HG03280 (cell line): Measurements from ENCODE around the gene CCDC127.
"Not testable (repeated sequence)": the region's sequence is repeated elsewhere in the genome, so short reads cannot be mapped to it uniquely, and the experiment has no call there.

Source experiments
- ATAC-seq: cut with Tn5 transposase; IDR thresholded peaks from one replicate; pipeline ENCODE4 v1.9.1; 2021; ENCODE audit warnings: mild to moderate bottlenecking, moderate library complexity; ENCODE audit not compliant: unreplicated experiment

Gene CCDC127

DNA sequence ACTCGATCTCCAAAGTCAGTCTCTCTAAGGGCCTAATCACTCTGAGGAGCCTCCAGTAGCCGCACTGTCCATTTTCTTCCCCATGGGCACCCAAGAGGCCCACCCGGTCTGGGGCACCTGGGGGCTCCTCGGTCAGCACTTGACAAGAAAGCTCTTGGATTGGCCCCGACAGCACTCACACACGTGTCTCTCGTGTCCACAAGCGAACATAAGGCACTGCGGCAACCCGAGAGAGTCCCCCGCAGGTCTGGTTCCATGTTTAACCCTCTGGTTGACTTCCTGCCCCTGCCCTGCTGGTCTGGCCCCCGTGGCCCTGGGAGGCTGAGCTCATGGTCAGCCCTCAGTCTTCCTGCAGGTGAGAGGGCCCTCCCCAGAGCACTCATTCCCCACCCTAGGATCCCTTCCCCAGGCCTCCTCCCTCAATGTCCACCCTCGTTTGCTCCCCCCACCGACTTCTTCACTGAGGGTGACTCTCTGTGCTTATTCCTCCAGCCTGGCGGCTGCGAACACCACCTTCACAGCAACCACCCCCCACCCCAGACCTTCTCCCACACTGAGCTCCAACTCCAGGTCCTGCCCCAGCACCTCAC, 43.0 kb downstream of the CCDC127 start:
- ATAC-seq = no peak

DNA sequence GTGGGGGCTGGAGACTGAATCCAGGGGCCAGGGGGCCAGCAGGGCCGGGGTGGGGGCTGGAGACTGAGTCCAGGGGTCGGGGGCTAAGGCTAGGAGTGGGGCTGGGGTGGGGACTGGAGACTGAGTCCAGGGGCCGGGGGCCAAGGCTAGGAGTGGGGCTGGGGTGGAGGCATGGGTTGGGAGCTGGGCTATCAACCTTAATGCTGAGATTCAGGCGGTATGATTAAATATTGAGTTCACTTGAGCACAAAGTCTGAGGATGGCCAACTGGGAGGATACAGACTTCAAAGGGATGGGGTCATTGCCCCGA, 43.7 kb downstream of the CCDC127 start:
- no peak for ATAC-seq

DNA sequence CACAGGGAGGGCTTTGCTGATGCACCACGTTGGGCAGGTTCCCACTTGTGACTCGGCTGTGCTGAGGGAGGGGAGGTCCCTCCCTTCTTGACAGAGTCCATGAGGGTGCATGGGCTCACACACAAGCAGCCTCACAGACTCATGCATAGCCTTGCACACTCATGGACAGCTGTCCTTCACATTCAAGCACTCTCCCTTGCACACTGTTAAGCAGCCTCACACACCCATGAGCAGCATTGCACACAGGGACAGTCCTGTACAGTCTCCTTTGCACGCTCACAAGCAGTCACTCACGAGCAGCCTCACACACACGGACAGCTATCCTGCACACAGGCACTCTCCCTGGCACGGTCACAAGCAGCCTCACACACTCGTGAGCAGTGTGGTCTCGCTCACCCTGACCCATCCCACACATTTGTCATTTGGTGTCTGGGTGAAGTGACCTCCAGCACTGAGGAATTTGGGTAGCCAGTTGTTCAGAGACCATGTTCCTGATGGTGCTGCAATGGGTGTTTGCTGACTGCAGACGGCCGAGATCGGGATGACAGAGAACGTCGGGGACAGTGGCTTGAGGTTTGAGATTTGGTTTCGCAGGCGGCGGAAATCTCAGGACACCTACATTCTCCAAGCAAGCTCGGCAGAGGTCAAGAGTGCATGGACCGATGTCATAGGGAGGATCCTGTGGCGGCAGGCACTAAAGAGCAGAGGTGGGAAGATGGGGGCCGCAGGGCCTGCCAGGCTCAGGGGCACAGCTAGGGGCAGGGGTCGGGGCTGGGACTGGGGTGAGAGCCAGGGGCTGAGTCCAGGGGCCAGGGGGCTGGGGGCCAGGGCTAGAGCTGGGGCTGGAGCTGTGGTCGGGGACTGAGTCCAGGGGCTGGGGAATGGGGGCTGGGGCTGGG, 44.3 kb downstream of the CCDC127 start:
- no peak for ATAC-seq

DNA sequence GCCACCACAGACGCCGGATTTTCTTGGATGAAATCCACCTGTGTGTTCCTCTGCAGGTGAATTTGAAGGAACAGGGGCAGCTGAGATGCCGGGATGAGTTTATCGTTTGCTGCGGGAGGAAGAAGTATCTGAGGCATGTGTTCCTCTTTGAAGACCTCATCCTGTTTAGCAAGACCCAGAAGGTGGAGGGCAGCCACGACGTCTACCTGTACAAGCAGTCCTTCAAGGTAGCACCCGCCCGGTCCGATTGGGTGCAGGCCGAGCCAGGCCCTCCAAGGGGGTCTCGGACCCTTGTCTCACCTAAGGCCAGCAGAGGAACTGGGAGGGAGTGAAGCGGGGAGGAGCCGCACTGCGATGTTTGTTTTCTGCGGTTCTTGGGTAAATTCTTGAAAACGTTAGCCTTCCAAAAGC, 45.1 kb downstream of the CCDC127 start:
- no peak for ATAC-seq

DNA sequence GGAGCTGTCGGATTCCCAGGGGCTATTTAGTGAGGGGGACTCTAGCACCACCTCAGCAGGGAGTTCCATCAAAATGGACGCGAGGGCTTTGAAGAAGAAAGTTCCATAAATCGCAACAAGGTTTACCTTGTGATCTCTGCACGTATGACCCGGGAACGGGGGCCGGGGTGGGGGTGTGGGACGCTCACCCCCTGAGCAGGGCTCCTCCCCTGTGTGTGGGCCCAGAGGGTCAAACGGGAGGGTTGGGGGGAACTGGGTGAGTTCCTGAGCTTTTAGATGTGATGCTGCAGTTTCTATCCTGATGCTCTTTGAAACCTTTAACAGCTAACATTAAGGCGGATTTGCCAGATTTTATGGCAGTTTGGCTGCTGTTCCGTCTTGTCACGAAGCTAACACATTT, 45.5 kb downstream of the CCDC127 start:
- ATAC-seq = no peak

DNA sequence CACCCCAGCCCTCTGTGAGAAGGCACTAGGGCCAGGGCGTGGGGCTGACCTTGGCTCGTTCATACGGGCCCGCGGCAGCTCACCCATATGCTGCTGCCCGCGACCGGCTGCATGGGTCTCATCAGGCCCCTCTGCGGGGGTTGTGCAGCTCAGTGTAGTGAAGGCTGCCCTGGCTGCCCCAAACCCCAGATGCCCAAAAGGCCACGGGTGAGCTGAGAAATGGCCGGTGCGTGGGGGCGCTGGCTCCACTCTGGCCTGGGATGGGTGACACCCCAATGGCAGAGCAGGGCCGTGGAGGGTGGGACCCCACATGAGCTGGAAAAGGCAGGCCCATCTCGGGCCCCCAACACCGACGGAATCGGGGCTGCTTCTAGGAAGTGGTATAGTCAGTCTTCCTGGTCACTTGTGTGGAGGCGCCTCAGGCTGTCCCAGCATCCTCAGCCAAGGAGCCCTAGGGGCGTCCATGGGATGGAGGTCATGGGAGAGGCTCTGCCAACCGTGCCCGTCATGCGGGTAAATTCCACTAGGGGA, 46.1 kb downstream of the CCDC127 start:
- ATAC-seq = no peak

DNA sequence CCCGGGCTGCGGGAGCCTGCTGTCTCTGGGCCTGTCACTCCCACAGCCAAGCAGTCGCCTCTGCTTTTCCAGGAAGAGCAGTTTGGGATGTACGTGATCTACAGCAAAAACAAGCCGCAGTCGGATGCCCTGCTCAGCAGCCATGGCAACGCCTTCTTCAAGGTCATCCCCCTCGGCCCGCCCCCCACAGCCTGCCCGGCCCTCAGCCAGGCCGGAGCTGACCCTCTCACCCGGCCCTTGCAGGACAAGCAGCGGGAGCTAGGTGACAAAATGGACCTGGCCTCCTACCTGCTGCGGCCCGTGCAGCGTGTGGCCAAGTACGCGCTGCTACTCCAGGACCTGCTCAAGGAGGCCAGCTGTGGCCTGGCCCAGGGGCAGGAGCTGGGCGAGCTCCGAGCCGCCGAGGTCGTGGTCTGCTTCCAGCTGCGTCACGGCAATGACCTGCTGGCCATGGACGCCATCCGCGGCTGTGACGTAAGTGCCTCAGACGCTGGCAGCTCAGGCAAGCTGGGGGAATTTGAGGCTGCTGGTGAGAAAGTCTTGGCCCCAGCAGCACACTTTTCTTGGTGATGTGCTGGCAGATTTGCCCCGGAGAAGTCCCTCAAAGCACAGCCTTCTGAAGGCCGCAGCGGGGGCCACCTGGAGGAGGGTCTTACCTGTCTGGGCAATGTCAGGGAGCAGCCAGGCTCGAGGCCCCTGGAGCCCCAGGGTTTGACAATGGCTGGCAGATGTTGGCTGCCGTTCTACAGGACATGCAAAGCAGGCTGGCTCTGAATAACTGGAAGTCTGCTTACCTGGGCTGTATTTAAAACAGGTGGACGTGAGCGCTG, 46.8 kb downstream of the CCDC127 start:
- ATAC-seq = no peak

DNA sequence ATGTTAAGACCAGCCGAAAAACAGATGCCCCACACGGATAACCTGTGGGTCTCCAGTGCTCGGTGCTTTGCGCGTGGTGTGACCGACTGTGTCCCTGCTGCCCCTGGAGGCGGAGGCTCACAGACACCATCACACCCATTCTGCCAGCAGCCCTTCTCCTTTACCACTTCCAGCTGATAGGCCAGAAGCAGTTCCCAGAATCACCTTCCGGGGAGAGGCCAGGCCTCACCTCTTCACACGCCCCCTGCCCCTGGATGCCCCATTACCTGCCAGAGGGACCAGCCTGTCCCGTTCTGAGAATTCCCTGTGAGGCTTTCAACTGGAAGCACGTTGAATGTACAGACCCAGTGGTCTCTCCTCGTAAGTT, 48.2 kb downstream of the CCDC127 start:
- no peak for ATAC-seq

DNA sequence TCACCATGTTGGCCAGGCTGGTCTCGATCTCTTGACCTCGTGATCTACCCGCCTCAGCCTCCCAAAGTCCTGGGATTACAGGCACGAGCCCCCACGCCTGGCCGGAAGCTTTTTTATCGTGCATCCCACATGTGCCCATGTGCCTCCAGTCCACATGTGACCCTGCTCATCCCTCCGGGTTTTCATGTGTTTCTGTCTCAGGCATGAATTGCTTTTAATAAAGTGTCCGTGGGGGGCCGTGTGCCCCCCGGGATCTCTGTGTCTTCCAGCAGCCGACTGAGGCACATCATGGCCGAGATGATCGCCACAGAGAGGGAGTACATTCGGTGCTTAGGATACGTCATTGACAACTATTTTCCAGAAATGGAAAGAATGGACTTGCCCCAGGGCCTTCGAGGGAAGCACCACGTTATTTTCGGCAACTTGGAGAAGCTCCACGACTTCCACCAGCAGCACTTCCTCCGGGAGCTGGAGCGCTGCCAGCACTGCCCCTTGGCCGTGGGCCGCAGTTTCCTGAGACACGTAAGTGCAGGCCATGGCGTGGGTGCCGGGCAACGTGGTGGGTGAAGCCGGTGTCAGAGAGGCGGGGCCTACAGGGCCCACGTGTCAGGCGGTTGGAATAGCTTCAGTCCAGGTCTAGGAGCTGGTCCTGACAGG, 48.8 kb downstream of the CCDC127 start:
- no peak for ATAC-seq

DNA sequence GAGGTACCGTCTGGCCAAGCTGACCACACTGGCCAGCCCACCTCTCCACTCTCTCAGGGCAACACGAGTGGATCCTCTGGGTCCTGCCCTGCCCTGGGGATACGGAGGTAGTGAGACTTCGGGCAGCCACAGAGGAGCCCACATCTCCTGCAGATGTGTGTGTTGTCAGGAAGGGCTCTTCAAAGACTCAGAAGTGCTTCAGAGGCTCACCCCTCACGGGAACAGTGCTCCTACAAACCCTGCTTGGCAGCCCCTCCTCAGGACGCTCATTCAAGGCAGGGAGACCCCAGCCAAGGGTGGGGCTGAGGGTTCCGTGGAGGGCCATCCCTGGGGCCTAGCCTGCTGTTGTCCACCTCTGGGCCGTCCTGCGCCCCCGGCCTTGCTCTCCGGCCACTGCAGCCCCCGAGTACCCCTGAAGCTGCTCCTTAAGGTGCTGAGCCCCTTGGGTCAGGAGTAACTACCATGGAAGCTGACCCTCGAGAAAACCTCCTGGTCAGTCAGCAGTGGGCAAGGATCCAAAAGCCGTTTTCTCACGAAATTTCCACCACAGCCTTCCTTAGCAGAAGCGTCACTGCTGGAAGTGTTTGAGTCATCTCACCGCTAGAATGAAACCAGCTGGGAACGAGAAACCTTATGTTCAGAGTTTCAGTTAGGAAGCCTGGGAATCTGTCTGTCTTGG, 49.8 kb downstream of the CCDC127 start:
- no peak for ATAC-seq

DNA sequence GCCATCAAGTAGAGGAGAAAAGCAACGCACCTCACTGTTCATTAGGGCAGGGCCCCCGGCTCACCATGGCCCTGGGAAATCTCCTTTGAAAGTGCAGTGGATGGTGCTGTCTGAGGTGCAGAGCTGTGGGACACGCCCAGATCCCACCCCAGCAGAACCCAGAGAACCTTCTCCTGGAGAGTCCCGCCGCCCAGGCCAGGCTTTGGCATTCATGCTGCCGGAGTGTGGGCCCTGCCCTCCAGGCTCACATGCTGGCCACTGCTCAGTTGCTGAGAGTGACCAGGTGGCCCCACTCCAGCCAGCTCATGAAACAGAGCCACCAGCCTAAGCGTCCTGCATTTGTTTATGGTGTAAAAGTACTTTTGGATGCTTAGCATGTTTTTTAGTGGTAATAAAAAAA, 50.4 kb downstream of the CCDC127 start:
- ATAC-seq = no peak

DNA sequence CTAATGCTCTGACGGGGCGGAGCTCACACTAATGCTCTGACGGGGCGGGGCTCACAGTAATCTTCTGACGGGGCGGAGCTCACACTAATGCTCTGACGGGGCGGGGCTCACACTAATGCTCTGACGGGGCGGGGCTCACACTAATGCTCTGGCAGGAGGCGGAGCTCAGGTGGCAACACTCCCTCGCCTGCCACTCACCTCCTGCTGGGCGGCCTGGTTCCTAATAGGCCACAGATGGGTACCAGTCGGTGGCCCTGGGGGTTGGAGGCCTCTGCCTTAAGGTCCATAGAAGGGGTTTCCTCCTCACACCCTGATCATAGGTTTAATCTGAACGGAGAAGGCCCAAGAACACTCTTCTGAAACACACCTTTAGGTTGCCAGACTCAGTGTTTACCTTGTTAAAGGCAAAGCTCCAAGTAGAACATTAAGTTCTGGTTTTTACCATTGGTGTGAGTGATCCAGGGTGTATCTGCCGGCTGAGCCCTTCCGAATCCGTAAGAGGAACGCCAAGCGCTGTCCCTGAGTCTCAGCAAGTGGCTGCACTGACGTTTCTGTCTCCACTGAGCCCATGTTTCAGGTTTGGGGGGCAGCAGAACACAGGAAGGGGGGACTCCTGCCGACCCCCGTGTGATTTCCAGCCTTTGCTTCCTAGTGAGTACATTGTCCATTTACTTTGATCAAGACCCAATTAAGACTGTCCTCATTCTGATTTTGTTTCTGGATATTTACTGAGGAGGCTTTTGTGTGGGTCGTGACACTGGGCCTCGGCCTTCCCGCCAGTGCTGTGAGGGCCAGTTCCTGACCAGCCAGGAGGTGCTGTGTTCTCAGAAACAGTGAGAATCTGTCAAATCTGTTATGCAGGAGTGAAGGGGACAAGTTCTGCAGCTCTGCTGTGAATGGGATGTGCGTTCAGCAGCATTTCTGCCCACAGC, 51.2 kb downstream of the CCDC127 start:
- no peak for ATAC-seq

DNA sequence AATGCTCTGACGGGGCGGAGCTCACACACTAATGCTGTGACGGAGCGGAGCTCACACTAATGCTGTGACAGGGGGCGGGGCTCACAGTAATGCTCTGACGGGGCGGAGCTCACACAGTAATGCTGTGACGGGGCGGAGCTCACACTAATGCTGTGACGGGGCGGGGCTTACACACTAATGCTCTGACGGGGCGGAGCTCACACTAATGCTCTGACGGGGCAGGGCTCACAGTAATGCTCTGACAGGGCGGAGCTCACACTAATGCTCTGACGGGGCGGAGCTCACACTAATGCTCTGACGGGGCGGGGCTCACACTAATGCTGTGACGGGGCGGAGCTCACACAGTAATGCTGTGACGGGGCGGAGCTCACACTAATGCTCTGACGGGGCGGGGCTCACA, 53.2 kb downstream of the CCDC127 start:
- not testable (repeated sequence) for ATAC-seq

DNA sequence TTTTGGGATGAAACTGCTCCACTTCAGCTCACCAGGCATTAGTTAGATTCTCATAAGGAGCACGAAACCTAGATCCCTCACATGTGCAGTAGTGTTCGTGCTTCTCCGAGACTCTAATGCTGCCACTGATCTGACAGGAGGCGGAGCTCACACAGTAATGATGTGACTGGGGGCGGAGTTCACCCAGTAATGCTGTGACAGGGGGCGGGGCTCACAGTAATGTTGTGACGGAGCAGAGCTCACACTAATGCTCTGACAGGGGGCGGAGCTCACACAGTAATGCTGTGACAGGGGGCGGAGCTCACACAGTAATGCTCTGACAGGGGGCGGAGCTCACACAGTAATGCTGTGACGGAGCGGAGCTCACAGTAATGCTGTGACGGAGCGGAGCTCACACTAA, 53.7 kb downstream of the CCDC127 start:
- no peak for ATAC-seq

DNA sequence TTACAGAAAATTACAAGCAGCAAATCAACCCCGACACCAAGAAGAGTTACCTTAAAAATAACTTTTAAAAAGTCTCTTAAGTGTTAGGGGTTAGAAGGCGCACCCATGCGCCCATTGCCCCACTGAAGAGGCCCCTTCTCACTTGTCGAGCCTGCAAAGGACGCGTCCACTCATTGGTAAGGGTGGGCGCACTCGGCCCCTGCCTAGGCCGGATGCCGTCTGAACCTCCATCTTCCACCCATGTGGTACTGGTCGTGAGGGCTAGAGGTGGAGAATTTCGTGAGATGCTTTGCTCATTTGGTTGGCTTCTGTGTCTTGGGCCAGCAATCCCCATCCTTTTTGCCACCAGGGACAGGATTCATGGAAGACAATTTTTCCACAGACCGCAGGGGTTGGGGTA, 54.1 kb downstream of the CCDC127 start:
- ATAC-seq = no peak

DNA sequence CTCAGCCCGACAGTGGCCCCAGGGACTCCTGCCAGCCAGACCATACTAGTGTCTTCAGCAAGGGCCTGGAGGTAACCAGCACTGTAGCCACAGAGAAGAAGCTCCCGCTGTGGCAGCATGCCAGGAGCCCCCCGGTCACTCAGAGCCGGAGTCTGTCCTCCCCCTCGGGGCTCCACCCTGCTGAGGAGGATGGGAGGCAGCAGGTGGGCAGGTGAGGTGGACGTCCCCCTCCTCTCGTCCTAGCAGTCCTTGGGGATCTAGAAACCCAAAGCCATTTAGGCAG, 54.7 kb downstream of the CCDC127 start:
- no peak for ATAC-seq

DNA sequence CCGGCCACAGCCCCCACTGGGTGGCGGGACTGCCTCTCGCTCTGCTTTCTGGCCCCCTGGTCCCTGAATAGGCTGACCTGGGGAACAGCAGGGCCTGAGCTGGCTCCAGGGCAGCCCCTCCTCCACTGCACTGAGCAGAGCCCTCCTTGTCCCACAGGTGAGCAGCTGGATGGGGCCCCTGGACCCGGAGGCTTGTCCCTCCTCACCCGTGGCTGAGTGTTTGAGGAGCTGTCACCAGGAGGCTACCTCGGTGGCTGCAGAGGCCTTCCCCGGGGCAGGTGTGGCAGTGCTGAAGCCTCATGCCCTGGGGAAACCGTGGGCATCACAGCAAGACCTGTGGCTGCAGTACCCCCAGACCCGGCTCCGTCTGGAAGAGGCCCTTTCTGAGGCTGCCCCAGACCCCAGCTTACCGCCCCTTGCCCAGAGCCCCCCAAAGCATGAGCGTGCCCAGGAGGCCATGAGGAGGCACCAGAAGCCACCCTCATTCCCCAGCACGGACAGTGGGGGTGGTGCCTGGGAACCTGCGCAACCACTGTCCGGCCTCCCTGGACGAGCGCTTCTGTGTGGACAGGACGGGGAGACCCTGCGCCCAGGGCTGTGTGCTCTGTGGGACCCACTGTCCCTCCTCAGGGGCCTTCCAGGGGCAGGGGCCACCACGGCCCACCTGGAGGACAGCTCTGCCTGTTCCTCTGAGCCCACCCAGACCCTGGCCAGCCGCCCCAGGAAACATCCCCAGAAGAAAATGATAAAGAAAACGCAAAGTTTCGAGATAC, 55.2 kb downstream of the CCDC127 start:
- ATAC-seq = no peak

DNA sequence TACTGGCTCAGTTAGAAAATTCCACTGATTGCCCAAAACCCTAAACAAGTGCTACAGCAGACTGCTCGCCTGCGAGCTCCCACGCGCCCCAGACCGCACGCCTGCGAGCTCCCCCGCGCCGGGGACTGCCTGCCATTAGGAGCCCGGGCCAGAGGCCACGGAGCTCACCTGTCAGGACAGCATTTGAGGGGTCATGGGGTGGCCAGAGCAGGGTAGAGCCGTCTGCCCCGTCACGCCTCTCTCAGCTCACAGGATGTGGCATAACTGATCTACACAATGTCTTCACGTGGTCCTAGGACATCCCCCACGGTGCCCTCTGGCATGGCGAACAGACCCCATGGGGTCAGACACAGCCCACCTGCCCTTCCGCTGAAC, 55.8 kb downstream of the CCDC127 start:
- no peak for ATAC-seq

DNA sequence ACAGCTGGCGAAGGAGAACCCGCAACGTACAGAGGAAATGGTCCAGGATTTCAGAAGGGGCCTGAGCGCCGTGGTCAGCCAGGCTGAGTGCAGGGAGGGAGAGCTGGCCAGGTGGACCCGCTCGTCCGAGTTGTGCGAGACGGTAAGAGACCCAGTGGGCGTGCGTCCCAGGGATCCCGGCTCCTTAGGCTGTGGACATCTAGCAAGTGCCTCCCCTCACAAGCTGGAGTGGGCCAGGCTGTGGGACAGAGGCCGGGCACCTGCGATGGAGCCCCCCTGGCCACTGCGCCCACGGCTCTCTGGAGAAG, 56.2 kb downstream of the CCDC127 start:
- ATAC-seq = no peak
